ENCODE data around the gene PARD3. TPM values are rescaled to one million over a fixed set of nuclear protein-coding genes. Genes with fewer than 3 reads are reported as not detected.

Gene PARD3
- total RNA-seq, 3 donors from 2014 or later (not counting 1 experiment from before 2014, with no cell fraction given) = 0.14 to 0.49 (median 0.38) TPM

- H3K27ac ChIP-seq (ENCODE audit: low read length) = no peak overlapping the region
- peaks cover 9 to 15% of the 10 kb centered on the region in 2 donors for H3K4me1 Mint-ChIP-seq
- H3K36me3 Mint-ChIP-seq = no peaks in the 10 kb centered on the region
- H3K27me3 Mint-ChIP-seq (ENCODE audit: low read depth in 2 of 2) = peaks cover 0 to 13% of the 10 kb centered on the region in 2 donors
- no peak overlapping the region for H3K4me3 Mint-ChIP-seq
- H3K9me3 Mint-ChIP-seq = no peaks in the 10 kb centered on the region
- no peak for DNase-seq
- no peak for ATAC-seq
- no peaks in the 10 kb centered on the region for H3K36me3 ChIP-seq (ENCODE audit: control insufficient read depth, insufficient read depth, low read length)
- intact Hi-C loops (cut with micrococcal nuclease) = no loop called here
- TF ChIP-seq, protein P1, sequence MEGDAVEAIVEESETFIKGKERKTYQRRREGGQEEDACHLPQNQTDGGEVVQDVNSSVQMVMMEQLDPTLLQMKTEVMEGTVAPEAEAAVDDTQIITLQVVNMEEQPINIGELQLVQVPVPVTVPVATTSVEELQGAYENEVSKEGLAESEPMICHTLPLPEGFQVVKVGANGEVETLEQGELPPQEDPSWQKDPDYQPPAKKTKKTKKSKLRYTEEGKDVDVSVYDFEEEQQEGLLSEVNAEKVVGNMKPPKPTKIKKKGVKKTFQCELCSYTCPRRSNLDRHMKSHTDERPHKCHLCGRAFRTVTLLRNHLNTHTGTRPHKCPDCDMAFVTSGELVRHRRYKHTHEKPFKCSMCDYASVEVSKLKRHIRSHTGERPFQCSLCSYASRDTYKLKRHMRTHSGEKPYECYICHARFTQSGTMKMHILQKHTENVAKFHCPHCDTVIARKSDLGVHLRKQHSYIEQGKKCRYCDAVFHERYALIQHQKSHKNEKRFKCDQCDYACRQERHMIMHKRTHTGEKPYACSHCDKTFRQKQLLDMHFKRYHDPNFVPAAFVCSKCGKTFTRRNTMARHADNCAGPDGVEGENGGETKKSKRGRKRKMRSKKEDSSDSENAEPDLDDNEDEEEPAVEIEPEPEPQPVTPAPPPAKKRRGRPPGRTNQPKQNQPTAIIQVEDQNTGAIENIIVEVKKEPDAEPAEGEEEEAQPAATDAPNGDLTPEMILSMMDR (IDR thresholded peaks at IDR 0.05) = no peak
- no peak overlapping the region for H3K27ac Mint-ChIP-seq
- no peak overlapping the region for H3K4me3 ChIP-seq (ENCODE audit: low read length)
- H3K9me3 ChIP-seq (ENCODE audit: control insufficient read depth, insufficient read depth, low read length) = no peaks in the 10 kb centered on the region
- WGBS (ENCODE audit: insufficient coverage) = 100% methylated on average over 1 of the region's 3 CpGs
- no peaks in the 10 kb centered on the region for H3K27me3 ChIP-seq (ENCODE audit: control insufficient read depth, insufficient read depth, low read length)
- peaks cover 3% of the 10 kb centered on the region for H3K4me1 ChIP-seq (ENCODE audit: control insufficient read depth, insufficient read depth, low read length)
Measured at GRCh38 chr10:34347131-34347530, 468.0 kb downstream of the PARD3 start.

GRCh38 chr10:34346516-34347100, 468.5 kb downstream of the PARD3 start:
- peaks cover 3% of the 10 kb centered on the region for H3K4me1 ChIP-seq (ENCODE audit: control insufficient read depth, insufficient read depth, low read length)
- DNase-seq (no peak), ATAC-seq (no peak)
- no peaks in the 10 kb centered on the region for H3K9me3 ChIP-seq (ENCODE audit: control insufficient read depth, insufficient read depth, low read length)
- Mint-ChIP-seq H3K4me3 (no peak overlapping the region), H3K4me1 (peaks cover 10 to 16% of the 10 kb centered on the region in 2 donors), H3K9me3 (no peaks in the 10 kb centered on the region), H3K36me3 (no peaks in the 10 kb centered on the region), H3K27ac (peak overlapping the region in 1 of 2 donors; percentile 60), H3K27me3 (ENCODE audit: low read depth in 2 of 2) (peaks cover 0 to 13% of the 10 kb centered on the region in 2 donors)
- H3K27ac ChIP-seq (ENCODE audit: low read length) = no peak overlapping the region
- H3K36me3 ChIP-seq (ENCODE audit: control insufficient read depth, insufficient read depth, low read length) = no peaks in the 10 kb centered on the region
- intact Hi-C loops (cut with micrococcal nuclease) = no loop called here
- H3K27me3 ChIP-seq (ENCODE audit: control insufficient read depth, insufficient read depth, low read length) = no peaks in the 10 kb centered on the region
- 100% methylated on average over 1 of the region's 1 CpG for WGBS (ENCODE audit: insufficient coverage)
- no peak overlapping the region for H3K4me3 ChIP-seq (ENCODE audit: low read length)
- TF ChIP-seq, protein P1 (IDR thresholded peaks at IDR 0.05) = no peak

- 74% methylated on average over 5 of the region's 5 CpGs for WGBS (ENCODE audit: insufficient coverage)
- intact Hi-C loops (cut with micrococcal nuclease) = no loop called here
- peaks cover 22 to 28% of the 10 kb centered on the region in 2 donors for H3K4me1 Mint-ChIP-seq
- no peaks in the 10 kb centered on the region for H3K27me3 ChIP-seq (ENCODE audit: control insufficient read depth, insufficient read depth, low read length)
- H3K4me3 ChIP-seq (ENCODE audit: low read length) = no peak overlapping the region
- H3K27me3 Mint-ChIP-seq (ENCODE audit: low read depth in 2 of 2) = peaks cover 0 to 13% of the 10 kb centered on the region in 2 donors
- H3K27ac Mint-ChIP-seq = no peak overlapping the region
- H3K4me3 Mint-ChIP-seq = no peak overlapping the region
- H3K36me3 Mint-ChIP-seq = no peaks in the 10 kb centered on the region
- TF ChIP-seq, protein P1 (IDR thresholded peaks at IDR 0.05) = no peak
- no peaks in the 10 kb centered on the region for H3K9me3 ChIP-seq (ENCODE audit: control insufficient read depth, insufficient read depth, low read length)
- H3K36me3 ChIP-seq (ENCODE audit: control insufficient read depth, insufficient read depth, low read length) = no peaks in the 10 kb centered on the region
- H3K27ac ChIP-seq (ENCODE audit: low read length) = no peak overlapping the region
- no peaks in the 10 kb centered on the region for H3K9me3 Mint-ChIP-seq
- no peak for ATAC-seq
- DNase-seq = no peak
- peaks cover 3% of the 10 kb centered on the region for H3K4me1 ChIP-seq (ENCODE audit: control insufficient read depth, insufficient read depth, low read length)
Measured at GRCh38 chr10:34345383-34345782, 469.7 kb downstream of the PARD3 start.

DNA sequence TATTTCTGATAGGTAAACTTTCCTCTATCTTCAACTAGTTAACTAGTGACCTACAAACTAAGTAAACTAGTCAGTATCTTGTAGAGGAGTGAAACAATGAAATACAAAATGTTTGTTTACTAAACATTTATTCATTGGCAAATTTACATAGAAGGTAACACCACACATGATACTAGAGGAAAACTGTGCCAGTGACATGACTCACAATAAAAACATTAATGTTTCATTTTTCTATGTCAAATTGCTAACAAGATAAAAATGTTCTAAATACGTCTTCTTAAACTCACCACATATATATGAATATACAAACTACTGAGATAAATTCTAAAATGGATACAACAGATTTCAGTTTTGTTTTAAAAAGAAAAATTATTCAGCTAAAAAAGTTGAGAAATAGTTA, 471.3 kb downstream of the PARD3 start:
- Mint-ChIP-seq H3K27me3 (ENCODE audit: low read depth in 2 of 2) (peaks cover 0 to 13% of the 10 kb centered on the region in 2 donors), H3K9me3 (no peaks in the 10 kb centered on the region), H3K4me1 (peaks cover 23 to 28% of the 10 kb centered on the region in 2 donors), H3K36me3 (no peaks in the 10 kb centered on the region), H3K4me3 (no peak overlapping the region), H3K27ac (no peak overlapping the region)
- H3K27me3 ChIP-seq (ENCODE audit: control insufficient read depth, insufficient read depth, low read length) = no peaks in the 10 kb centered on the region
- TF ChIP-seq, protein P1 (IDR thresholded peaks at IDR 0.05) = no peak
- H3K9me3 ChIP-seq (ENCODE audit: control insufficient read depth, insufficient read depth, low read length) = no peaks in the 10 kb centered on the region
- peaks cover under 1% of the 10 kb centered on the region for H3K4me1 ChIP-seq (ENCODE audit: control insufficient read depth, insufficient read depth, low read length)
- no peak for ATAC-seq
- no peak overlapping the region for H3K4me3 ChIP-seq (ENCODE audit: low read length)
- WGBS (ENCODE audit: insufficient coverage) = no CpG with 5 or more reads among the region's 1 CpG
- no peaks in the 10 kb centered on the region for H3K36me3 ChIP-seq (ENCODE audit: control insufficient read depth, insufficient read depth, low read length)
- DNase-seq = no peak
- intact Hi-C loops (cut with micrococcal nuclease) = no loop called here
- H3K27ac ChIP-seq (ENCODE audit: low read length) = no peak overlapping the region
